SK-N-SH (cell line): Measurements from ENCODE around the gene KTN1.

Experiments
- CTCF ChIP-seq: fragments of 200-600 bp; sonication (generic); IDR thresholded peaks from 2 replicates; pipeline ENCODE4 v1.6.1; 2017; ENCODE audit warnings: antibody characterized with exemption, mild to moderate bottlenecking, moderate library complexity
- FOXM1 ChIP-seq: IDR thresholded peaks from 2 replicates; pipeline ENCODE4 v1.4.0; 2012; ENCODE audit warnings: low read depth, mild to moderate bottlenecking
- GATA2 ChIP-seq: sonication (generic); formaldehyde crosslinking; IDR thresholded peaks from 2 replicates; pipeline ENCODE4 v1.5.0; 2020; ENCODE audit warnings: mild to moderate bottlenecking, missing genetic modification reagents
- IRF3 ChIP-seq: fragments of 150-350 bp; IDR thresholded peaks from 2 replicates; pipeline ENCODE4 v1.6.1; 2016; ENCODE audit warnings: mild to moderate bottlenecking, low read depth, low read length
- POLR2AphosphoS5 ChIP-seq: IDR thresholded peaks from 2 replicates; pipeline ENCODE4 v1.6.1; 2012; ENCODE audit warnings: low read depth, low read length
- RAD21 ChIP-seq: IDR thresholded peaks from 2 replicates; pipeline ENCODE4 v1.6.1; 2012; ENCODE audit warnings: mild to moderate bottlenecking, low read length
- USF1 ChIP-seq: IDR thresholded peaks from 2 replicates; pipeline ENCODE4 v1.4.0; 2012; ENCODE audit warnings: low read depth, borderline replicate concordance
- TF ChIP-seq, protein P1 (sequence below): IDR thresholded peaks from 2 replicates; pipeline ENCODE4 v1.6.1; 2012; ENCODE audit warnings: mild to moderate bottlenecking, low read depth, low read length, moderate library complexity

DNA sequence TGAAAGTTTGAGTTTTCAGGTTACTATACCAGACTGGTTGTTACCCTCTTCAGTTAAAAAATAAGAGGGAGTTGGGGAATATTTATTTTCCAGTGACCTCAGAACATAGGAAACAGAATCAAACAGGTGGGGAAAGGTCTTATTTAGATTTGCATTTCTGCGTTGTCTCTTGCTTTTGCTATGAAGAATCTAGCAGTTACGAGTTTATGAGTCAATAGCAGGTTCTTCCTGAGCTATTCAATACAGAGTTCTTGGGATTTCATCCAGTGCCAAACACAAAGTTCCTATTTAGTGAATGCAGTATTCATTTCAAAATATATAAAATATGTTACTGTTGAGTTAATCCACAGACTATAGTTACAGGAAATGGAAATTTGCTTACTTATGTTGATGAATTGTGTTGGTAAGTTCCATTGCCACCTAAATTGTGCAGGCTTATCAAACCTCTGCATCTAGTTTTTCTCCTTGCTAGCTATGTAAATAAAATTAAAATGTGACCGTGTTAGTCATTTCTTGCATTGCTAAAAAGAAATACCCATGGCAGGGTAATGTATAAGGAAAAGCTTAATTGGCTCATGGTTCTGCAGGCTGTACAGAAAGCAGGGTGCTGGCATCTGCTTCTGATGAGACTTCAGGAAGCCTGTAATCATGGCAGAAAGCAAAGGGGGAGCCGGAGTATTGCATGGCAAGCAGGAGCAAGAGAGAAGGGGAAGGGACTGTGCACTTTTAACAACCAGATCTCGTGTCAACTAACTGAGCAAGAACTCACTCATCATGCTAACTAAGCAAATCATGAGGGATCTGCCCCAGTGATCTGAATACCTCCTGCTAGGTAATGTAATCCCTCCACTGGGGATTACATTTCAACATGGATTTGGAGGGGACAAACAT lies 110.2 kb downstream of the KTN1 start:
- no peak for TF ChIP-seq RAD21
- TF ChIP-seq, protein P1, sequence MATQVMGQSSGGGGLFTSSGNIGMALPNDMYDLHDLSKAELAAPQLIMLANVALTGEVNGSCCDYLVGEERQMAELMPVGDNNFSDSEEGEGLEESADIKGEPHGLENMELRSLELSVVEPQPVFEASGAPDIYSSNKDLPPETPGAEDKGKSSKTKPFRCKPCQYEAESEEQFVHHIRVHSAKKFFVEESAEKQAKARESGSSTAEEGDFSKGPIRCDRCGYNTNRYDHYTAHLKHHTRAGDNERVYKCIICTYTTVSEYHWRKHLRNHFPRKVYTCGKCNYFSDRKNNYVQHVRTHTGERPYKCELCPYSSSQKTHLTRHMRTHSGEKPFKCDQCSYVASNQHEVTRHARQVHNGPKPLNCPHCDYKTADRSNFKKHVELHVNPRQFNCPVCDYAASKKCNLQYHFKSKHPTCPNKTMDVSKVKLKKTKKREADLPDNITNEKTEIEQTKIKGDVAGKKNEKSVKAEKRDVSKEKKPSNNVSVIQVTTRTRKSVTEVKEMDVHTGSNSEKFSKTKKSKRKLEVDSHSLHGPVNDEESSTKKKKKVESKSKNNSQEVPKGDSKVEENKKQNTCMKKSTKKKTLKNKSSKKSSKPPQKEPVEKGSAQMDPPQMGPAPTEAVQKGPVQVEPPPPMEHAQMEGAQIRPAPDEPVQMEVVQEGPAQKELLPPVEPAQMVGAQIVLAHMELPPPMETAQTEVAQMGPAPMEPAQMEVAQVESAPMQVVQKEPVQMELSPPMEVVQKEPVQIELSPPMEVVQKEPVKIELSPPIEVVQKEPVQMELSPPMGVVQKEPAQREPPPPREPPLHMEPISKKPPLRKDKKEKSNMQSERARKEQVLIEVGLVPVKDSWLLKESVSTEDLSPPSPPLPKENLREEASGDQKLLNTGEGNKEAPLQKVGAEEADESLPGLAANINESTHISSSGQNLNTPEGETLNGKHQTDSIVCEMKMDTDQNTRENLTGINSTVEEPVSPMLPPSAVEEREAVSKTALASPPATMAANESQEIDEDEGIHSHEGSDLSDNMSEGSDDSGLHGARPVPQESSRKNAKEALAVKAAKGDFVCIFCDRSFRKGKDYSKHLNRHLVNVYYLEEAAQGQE: no peak
- no peak for TF ChIP-seq GATA2 (CRISPR knock-in tag)
- TF ChIP-seq FOXM1: no peak
- TF ChIP-seq IRF3: no peak
- no peak for TF ChIP-seq POLR2AphosphoS5
- no peak for TF ChIP-seq CTCF
- TF ChIP-seq USF1: no peak
